Ammon's horn (tissue), 1 donor: Measurements from ENCODE around the gene FLNB.
"Not testable (repeated sequence)": the region's sequence is repeated elsewhere in the genome, so short reads cannot be mapped to it uniquely, and the experiment has no call there.

Experiments
- DNase-seq: peaks from one replicate; pipeline ENCODE4 v3.0.0-alpha.2; 2016; ENCODE audit warnings: low spot score

Gene FLNB

DNA sequence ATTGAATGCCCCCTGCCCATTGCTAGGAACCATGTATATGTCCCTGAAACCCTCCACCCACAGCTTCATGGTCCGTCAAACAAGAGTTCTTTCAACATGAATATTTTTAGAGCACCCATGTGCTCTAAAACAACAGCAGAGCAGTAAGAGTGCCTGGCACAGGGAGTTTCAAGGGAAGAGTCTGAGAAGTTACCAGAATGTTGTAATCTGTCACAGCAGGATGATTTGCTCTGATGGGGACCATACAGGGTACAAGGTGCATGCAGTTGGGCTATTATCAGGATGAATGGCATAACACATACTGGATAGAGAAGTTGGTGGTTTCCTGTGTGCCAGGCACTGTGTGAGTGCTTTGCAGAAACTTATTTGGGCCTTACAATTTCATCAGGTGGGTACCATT is 27.8 kb upstream of the FLNB start:
- no peak for DNase-seq

- no peak for DNase-seq
Measured at GRCh38 chr3:57981483-57982087, 26.6 kb upstream of the FLNB start.

DNA sequence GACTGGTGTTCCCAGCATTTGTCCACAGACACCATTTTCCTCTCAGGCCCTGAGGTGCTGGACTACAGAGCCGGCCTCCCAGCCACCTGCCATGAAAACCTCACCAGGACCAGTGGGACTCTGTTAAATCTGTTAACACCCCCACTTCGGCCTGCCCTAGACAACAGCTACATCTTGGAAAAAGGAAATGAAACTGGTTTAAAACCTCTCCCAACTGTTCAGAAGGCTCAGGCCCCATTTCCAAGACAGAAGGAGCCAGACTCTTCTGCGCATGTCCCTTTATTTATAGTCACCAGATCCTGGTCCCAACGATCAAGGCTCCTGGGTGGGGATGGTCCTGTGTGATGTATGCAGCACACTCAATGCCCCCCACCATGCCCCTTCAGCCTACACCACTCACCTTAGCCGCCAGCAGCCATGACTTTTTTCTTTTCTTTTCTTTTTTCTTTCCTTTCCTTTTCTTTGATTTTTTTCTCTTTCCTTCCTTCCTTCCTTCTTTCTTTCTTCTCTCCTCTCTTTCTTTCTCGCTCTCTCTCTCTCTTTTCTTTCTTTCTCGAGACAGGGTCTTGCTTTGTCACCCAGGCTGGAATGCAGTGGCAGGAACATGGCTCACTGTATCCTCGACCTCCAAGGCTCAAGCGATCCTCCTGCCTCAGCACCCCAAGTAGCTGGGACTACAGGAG is 25.5 kb upstream of the FLNB start:
- DNase-seq, result peak; percentile 35

GRCh38 chr3:57983734-57984518 is 24.3 kb upstream of the FLNB start:
- DNase-seq, result peak; percentile 77

DNA sequence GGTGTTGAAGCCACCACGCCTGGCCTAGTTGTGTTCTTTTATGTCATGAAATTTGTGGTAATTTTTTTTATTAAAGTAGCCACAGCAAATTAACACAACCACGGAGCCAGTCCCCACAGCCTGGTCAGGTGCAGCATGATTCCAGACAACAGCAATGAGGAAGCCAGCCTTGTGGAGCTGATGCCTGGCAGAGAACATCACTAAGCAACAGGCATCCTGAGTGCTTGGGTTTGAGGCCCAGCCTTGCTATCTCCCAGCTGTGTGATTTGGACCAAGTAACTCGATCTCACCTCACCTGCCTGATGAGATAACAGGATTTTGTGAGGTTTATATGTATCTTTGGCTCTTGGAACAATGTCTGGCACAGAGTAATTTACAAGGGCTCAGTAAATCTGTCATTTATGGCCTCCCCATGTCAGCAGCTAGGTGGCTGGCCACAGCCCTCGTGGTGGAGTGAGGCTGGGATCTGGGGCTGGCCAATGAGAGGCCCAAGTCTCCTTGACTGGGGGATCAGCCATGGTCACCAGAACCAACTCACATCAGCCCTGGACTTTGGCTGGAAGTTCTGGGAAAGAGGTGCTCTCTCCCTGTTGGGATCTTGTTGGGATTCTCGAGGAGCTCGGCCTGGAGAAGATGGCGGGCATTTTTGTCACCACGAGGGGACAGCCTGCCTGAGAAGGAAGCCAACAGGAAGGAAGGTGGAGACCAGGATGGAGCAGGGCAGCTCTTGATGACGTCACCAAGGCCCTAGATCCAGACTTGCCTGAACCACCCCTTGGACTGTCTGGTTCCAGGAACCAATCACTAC is 22.8 kb upstream of the FLNB start:
- no peak for DNase-seq

DNA sequence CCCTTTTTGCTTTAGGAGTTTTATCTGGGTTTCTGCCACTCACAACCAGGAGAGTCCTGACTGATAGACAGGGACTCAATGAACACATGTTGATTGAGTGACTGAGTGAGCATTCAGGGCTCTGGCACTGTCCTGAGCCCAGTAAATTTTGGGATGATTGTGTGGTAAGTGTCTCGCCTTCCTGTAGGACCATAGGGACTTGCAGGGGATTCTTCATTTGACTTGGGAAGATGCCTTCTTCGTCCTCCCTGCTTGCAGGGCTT is 22.3 kb upstream of the FLNB start:
- DNase-seq, result no peak

DNA sequence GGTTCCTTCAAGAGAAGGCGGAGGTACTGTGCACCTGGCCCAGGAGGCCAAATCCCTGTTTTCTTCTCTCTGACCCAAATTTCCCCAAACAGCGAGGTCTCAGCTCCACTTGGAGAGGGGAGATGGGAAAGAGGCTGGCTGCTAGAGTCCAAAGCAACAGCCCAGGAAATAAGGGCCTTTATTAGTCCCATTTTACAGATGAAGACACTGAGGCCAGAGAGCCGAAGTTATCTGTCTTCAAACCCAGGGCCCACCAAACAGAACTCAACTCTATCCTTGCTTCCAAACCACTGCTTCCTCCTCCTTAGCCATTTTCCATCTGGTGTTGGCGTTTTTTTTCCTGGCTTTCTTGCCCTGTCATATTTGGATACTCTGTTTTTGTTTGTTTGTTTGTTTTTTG is 22.0 kb upstream of the FLNB start:
- no peak for DNase-seq

- DNase-seq, result not testable (repeated sequence)
Measured at GRCh38 chr3:57989198-57989597, 19.0 kb upstream of the FLNB start.

DNA sequence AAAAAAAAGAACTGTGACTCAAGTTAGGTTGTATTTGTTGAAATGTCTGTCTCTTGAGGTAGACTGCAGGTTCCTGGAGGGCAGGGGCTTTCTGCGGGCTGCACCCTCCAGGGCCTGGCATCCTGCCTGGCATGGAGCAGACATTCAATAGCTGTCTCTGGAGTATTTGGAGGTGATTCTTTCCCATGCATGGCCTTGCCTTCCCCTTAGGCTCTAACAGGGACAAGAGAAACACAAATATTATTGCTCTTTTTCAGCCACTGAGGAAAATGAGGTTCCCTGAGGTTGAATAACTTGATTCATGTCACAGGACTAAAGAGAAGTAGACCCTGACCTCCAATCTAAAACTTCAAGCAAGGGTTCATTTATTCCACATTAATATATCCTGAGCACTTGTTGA is 18.6 kb upstream of the FLNB start:
- no peak for DNase-seq

DNA sequence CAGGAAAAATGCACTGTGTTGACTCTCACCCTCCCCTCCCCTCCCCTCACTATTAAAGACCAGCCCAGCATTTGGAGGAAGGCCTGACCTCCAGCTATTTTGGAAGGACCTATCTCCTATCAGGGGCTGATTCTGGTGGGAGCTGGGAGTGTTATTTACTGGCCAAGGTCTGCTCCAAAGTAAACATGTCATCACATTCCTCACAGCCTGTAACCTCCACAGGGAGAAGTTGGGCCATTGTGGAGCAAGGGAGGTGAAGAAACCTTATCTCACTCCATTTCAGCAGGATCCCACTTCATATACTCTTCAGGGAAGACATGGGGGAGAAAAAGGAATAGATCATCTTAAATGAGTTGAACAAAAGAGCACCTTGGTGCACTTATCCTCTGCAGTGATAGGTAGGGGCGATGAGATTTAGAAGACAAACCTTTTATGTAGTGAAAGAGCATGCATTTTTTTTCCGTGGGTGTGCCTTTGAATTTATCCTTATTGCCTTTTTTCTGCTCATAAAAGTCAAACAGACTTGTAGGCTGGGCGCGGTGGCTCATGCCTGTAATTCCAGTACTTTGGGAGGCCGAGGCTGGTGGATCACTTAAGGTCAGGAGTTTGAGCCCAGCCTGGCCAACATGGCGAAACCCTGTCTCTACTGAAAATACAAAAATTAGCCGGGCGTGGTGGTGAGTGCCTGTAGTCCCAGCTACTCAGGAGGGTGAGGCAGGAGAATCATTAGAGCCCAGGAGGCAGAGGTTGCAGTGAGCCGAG is 15.6 kb upstream of the FLNB start:
- no peak for DNase-seq

- no peak for DNase-seq
Measured at GRCh38 chr3:57998366-57999283, 9.6 kb upstream of the FLNB start.

DNA sequence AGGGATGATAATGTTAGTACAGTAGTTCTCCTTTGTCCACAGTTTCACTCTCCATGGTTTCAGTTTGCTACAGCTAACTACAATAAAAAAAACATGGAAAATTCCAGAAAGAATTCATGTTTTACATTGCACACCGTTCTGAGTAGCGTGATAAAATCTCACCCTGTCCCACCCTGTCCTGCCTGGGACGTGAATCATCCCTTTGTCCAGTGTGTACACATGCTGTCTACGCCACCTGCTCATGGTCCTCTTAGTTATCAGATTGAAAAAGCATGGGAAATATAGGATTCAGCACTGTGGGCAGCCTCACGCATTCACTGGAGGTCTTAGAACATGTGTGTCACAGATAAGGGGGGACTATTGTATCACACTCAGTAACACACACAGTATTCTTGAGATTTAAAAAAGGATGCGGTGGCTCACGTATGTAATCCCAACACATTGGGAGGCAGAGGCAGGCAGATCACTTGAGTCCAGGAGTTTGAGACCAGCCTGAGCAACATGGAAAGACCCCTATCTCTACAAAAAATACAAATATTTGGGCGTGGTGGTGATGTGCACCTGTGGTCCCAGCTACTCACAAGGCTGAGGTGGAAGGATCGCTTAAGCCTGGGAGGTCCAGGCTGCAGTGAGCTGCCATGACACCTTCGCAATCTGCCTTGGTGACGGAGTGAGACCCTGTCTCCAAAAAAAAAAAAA is 8.7 kb upstream of the FLNB start:
- DNase-seq, result no peak

DNA sequence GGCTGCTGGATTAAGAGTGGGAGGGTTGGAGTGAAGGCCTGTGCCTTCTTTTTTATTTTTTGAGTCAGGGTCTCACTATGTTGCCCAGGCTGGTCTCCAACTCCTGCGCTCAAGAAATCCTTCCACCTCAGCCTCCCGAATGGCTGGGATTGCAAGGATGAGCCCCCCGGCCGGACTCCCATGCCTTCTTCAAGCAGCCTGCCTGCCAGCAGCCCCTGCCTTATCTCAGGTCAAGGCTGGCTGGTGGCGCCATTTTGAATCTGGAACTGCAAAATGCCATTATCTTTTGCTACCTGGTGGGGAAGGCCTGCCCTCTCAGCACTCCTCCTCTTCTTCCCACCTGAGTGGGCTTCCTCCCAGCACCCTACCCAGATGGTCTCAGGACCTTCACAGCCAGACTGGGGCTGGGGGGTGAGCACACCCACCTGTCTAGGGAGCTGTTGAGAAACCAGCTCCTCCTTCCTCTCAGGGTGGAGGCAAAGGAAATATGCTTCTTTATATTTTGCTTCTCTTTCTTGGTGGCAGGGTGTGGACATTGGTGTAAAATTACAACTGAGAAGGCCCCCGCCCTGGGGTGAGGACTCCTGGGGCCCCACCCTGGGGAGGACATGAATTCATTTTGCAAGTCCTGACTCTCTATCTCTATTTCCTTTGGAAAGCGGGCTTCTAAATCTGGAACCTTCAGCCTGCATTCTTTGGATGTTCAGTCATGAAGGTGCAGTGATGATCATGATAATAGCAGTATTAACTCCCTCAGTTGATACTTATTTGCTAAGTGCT is 7.7 kb upstream of the FLNB start:
- no peak for DNase-seq

DNA sequence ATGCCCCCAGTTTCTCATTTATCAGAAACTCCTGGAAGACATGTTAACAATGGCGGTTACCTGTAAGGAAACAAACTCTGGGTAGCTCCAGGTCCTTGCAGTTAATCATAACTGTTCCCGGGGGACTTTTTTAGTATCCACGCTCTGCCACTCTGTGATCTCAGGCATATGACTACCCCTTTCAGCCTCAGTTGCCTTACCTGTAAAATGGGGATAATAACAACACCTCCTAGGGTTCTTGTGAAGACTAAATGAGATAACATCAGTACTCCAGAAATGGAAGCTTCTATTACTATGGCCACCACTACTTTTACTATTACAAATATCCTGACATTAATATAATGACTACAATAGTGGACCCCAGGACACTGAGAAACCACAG is 7.1 kb upstream of the FLNB start:
- DNase-seq, result no peak

DNA sequence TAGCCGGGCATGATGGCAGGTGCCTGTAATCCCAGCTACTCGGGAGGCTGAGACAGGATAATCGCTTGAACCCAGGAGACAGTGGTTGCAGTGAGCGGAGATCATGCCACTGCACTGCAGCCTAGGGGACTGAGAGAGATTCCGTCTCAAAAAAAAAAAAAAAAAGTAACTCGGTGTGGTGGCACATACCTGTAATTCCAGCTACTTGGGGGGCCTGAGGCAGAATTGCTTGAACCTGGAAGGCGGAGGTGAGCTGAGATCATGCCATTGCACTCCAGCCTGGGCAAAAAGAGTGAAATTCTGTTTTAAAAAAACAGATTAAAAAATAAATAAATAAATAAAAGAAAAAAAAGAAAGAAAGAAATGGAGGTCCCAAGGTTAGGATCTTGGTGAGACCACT is 6.2 kb upstream of the FLNB start:
- DNase-seq, result no peak

GRCh38 chr3:58003093-58003492 is 5.1 kb upstream of the FLNB start:
- DNase-seq, result no peak

- no peak for DNase-seq
Measured at GRCh38 chr3:58004973-58005372, 3.2 kb upstream of the FLNB start.

- DNase-seq, result no peak
Measured at GRCh38 chr3:58005669-58006068, 2.6 kb upstream of the FLNB start.

- no peak for DNase-seq
Measured at GRCh38 chr3:58006661-58007060, 1.6 kb upstream of the FLNB start.
